Gastrocnemius medialis (tissue), 4 donors: Measurements from ENCODE around the gene LASP1NB.
"Not testable (repeated sequence)": the region's sequence is repeated elsewhere in the genome, so short reads cannot be mapped to it uniquely, and the experiment has no call there.

Experiments
- ATAC-seq, 2 donors: fragments of 150-250 bp; one replicate each; pipeline ENCODE4 v1.9.1; 2016
- DNase-seq, 2 donors: peaks; one replicate each; pipeline ENCODE4 v3.0.0-alpha.2; 2019
- H3K27ac ChIP-seq, 4 donors: fragments of 200-600 bp; sonication (generic); 1 replicate in 1 of 4; 2 replicates in 3 of 4; pipeline ENCODE4 v1.5.1; 2016 to 2018; ENCODE audit warnings: mild to moderate bottlenecking in 2 of 4, moderate library complexity in 1 of 4
- H3K27me3 ChIP-seq, 3 donors: fragments of 200-600 bp; sonication (generic) in 2 of 3; 1 replicate in 1 of 3; 2 replicates in 2 of 3; pipeline versions ENCODE4 v1.5.1 to v1.6.0; 2016 to 2019; ENCODE audit warnings: mild to moderate bottlenecking in 1 of 3, moderate library complexity in 1 of 3
- H3K36me3 ChIP-seq, 2 donors: fragments of 200-600 bp; sonication (generic) in 1 of 2; one replicate each; pipeline ENCODE4 v1.5.1; 2017 to 2018
- H3K4me1 ChIP-seq, 2 donors: fragments of 200-600 bp; sonication (generic) in 1 of 2; one replicate each; pipeline ENCODE4 v1.5.1; 2016 to 2017; ENCODE audit warnings: mild to moderate bottlenecking in 2 of 2
- H3K4me3 ChIP-seq, 4 donors: fragments of 200-600 bp; sonication (generic) in 3 of 4; 1 replicate in 1 of 4; 2 replicates in 3 of 4; pipeline ENCODE4 v1.5.1; 2016 to 2019; ENCODE audit warnings: mild to moderate bottlenecking in 2 of 4
- H3K9me3 ChIP-seq, 3 donors: fragments of 200-600 bp; sonication (generic) in 2 of 3; 1 replicate in 1 of 3; 2 replicates in 2 of 3; pipeline ENCODE4 v1.5.1; 2016 to 2019
- CTCF ChIP-seq, 5 experiments: fragments of 450-650 bp in 3 of 5; fragments of 200-600 bp in 2 of 5; sonication (generic) in 2 of 5; IDR thresholded peaks in 4 of 5; conservative IDR thresholded peaks in 1 of 5; 1 replicate in 4 of 5; 2 replicates in 1 of 5; pipeline ENCODE4 v1.5.1; 2016 to 2019; ENCODE audit warnings: antibody characterized with exemption in 5 of 5, mild to moderate bottlenecking in 3 of 5, moderate library complexity in 3 of 5
- POLR2A ChIP-seq, 2 donors: fragments of 450-650 bp; IDR thresholded peaks; one replicate each; pipeline ENCODE4 v1.6.1; 2017; ENCODE audit warnings: antibody characterized with exemption in 2 of 2, mild to moderate bottlenecking in 2 of 2, moderate library complexity in 2 of 2
- in situ Hi-C, 4 donors: fragments of 200-750 bp; cut with MboI; loops; one replicate each; pipeline versions ENCODE4 v1.15.0 to v1.8.0; 2017; ENCODE audit warnings: low sequenced_read_pairs in 4 of 4
- intact Hi-C: fragments of 100-400 bp; cut with DNase I; formaldehyde crosslinking; loops from one replicate; pipeline ENCODE4 v1.15.1; 2023; ENCODE audit warnings: low total_unique reads

Gene LASP1NB

GRCh38 chr17:38942696-38943334, 17.4 kb downstream of the LASP1NB start:
- ATAC-seq (no peak), DNase-seq (no peak)
- no peak overlapping the region for H3K4me3 ChIP-seq
- no peaks in the 10 kb centered on the region for H3K4me1 ChIP-seq
- H3K9me3 ChIP-seq, result no peaks in the 10 kb centered on the region
- intact Hi-C loops (no loop called here), in situ Hi-C loops (no loop called here)
- H3K27ac ChIP-seq, result no peak overlapping the region
- TF ChIP-seq CTCF (IDR thresholded peaks at IDR 0.05 in 4 of 5, conservative IDR thresholded peaks at IDR 0.05 in 1 of 5), result no peak
- TF ChIP-seq POLR2A (IDR thresholded peaks at IDR 0.05), result no peak
- H3K36me3 ChIP-seq, result no peaks in the 10 kb centered on the region
- no peaks in the 10 kb centered on the region for H3K27me3 ChIP-seq

GRCh38 chr17:38943607-38944006, 18.2 kb downstream of the LASP1NB start:
- no peak overlapping the region for H3K27ac ChIP-seq
- intact Hi-C loops, result no loop called here
- no peak for TF ChIP-seq CTCF (IDR thresholded peaks at IDR 0.05 in 4 of 5, conservative IDR thresholded peaks at IDR 0.05 in 1 of 5)
- no peak for TF ChIP-seq POLR2A (IDR thresholded peaks at IDR 0.05)
- no peaks in the 10 kb centered on the region for H3K36me3 ChIP-seq
- ATAC-seq (no peak), DNase-seq (no peak)
- no peaks in the 10 kb centered on the region for H3K27me3 ChIP-seq
- no peaks in the 10 kb centered on the region for H3K9me3 ChIP-seq
- no peak overlapping the region for H3K4me3 ChIP-seq
- no peaks in the 10 kb centered on the region for H3K4me1 ChIP-seq
- in situ Hi-C loops, result no loop called here

- DNase-seq, result no peak
- in situ Hi-C loops (no loop called here), intact Hi-C loops (no loop called here)
- H3K9me3 ChIP-seq, result no peaks in the 10 kb centered on the region
- no peaks in the 10 kb centered on the region for H3K27me3 ChIP-seq
- no peaks in the 10 kb centered on the region for H3K4me1 ChIP-seq
- no peak overlapping the region for H3K27ac ChIP-seq
- no peak overlapping the region for H3K4me3 ChIP-seq
- TF ChIP-seq CTCF (IDR thresholded peaks at IDR 0.05 in 4 of 5, conservative IDR thresholded peaks at IDR 0.05 in 1 of 5) (no peak), POLR2A (IDR thresholded peaks at IDR 0.05) (no peak)
- no peak for ATAC-seq
- no peaks in the 10 kb centered on the region for H3K36me3 ChIP-seq
Observed at GRCh38 chr17:38947189-38947588, 21.8 kb downstream of the LASP1NB start.

GRCh38 chr17:38953800-38954199, 28.4 kb downstream of the LASP1NB start:
- H3K36me3 ChIP-seq, H3K9me3 ChIP-seq, intact Hi-C loops, H3K27me3 ChIP-seq, in situ Hi-C loops, H3K4me3 ChIP-seq, H3K4me1 ChIP-seq, ATAC-seq, H3K27ac ChIP-seq, DNase-seq: not testable (repeated sequence)

GRCh38 chr17:38958326-38958725, 32.9 kb downstream of the LASP1NB start:
- Histone ChIP-seq H3K27me3 (no peaks in the 10 kb centered on the region), H3K4me3 (no peak overlapping the region), H3K9me3 (no peaks in the 10 kb centered on the region), H3K36me3 (no peaks in the 10 kb centered on the region), H3K27ac (no peak overlapping the region), H3K4me1 (no peaks in the 10 kb centered on the region)
- DNase-seq (no peak), ATAC-seq (no peak)
- intact Hi-C loops (no loop called here), in situ Hi-C loops (no loop called here)
- TF ChIP-seq CTCF (IDR thresholded peaks at IDR 0.05 in 4 of 5, conservative IDR thresholded peaks at IDR 0.05 in 1 of 5) (no peak), POLR2A (IDR thresholded peaks at IDR 0.05) (no peak)
